Measurements from ENCODE around the gene DCXR. TPM values are rescaled to one million over a fixed set of nuclear protein-coding genes. Genes with fewer than 3 reads are reported as not detected.
A peak's percentile ranks its signal among the peaks of the same experiment; 100 is the strongest.

DCXR gene
- total and polyA plus RNA-seq, 10 of the 15 experiments (the other 5 are each of a cell fraction or from before 2014, with no cell fraction given), result 12.3 to 139 (median 88.9) TPM

DNA sequence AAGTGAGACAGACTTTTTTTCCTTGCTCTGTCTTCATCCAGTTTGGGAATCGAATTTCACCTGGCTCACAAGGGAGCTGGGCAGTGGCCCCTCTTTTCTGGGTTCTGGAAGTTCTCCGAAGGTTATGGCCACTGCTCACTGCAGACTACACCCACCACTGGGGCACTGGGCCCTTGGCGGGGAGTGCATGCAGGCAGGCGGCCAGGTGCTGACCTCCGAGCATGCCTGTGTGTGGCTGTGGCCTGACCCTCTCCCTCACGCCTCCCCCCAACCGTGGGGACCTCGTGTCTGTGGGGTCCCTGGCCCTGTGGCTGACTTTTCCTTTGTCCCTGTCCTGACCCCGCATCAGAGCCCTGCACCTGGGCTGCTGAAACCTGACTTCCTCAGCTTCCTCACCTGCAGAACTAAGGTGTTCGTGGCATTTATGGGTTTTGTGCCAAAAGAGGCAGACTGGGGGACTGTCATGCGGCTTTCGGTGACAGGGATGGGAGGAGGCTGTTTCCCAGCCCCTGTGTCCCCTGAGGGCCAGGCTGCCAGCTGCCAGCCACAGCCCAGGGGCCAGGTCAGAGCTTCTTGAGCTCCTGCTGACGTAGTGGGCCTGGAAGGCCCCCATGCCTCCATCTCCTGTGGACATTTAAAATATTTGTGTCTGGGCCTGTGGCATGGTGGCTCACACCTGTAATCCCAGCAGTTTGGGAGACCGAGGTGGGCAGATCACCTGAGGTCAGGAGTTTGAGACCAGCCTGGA is 38.6 kb downstream of the DCXR start:
- no peaks in the 10 kb centered on the region for H3K27me3 ChIP-seq (replicated peaks in 1 of 2; ENCODE audit: control insufficient read depth in 2 of 2, insufficient read depth in 2 of 2, low read length in 1 of 2)
- H3K36me3 ChIP-seq (ENCODE audit: control insufficient read depth in 2 of 2, insufficient read depth in 2 of 2, low read length in 1 of 2), result peaks cover 0 to 3% of the 10 kb centered on the region in 2 experiments; a peak in 3 of 4 replicates
- TSS peak; percentile 49 for BruUV-seq (replicated peaks)
- FAIRE-seq (no peak), ATAC-seq (no peak), DNase-seq (ENCODE audit: low read depth, low spot score) (no peak)
- H3K4me2 ChIP-seq (ENCODE audit: control insufficient read depth, insufficient read depth), result no peak overlapping the region
- no peaks in the 10 kb centered on the region for H3K79me2 ChIP-seq (ENCODE audit: control insufficient read depth, insufficient read depth, low read length)
- H3K4me1 ChIP-seq (ENCODE audit: control insufficient read depth, insufficient read depth, low read length), result no peaks in the 10 kb centered on the region
- no peak overlapping the region for H2AFZ ChIP-seq (ENCODE audit: control insufficient read depth, low read depth, low read length)
- no peak overlapping the region for H3K27ac ChIP-seq (ENCODE audit: control insufficient read depth, insufficient read depth)
- in situ Hi-C loops (cut with MboI), result no loop called here
- H3K9me3 ChIP-seq (replicated peaks; ENCODE audit: control insufficient read depth, insufficient read depth, low read length), result no peaks in the 10 kb centered on the region
- no peak overlapping the region for H3K4me3 ChIP-seq
- POLR2A ChIA-PET, result no interaction called here
- SMC1A ChIA-PET (ENCODE audit: uncharacterized antibody, unreplicated experiment), result no interaction called here
- CTCF ChIA-PET, result interaction anchor here (1.3 kb wide), 1 partner anchor 22 kb away, joined by 3 read pairs; no protein-coding TSS in a partner anchor
- 87% methylated on average over 14 of the region's 14 CpGs for WGBS (ENCODE audit: insufficient coverage, insufficient replicate concordance, low lambda C conversion rate, missing lambda C conversion rate)
- H3K9ac ChIP-seq (ENCODE audit: control insufficient read depth, insufficient read depth, low read length), result no peak overlapping the region
- RAD21 ChIA-PET (ENCODE audit: unreplicated experiment), result no interaction called here
- H4K20me1 ChIP-seq (ENCODE audit: control insufficient read depth, insufficient read depth), result no peaks in the 10 kb centered on the region
- intact Hi-C loops (cut with micrococcal nuclease; ENCODE audit: unreplicated experiment), result no loop called here
- TF ChIP-seq NR2F1 (conservative IDR thresholded peaks at IDR 0.05) (no peak), ZNF207 (IDR thresholded peaks at IDR 0.05; ENCODE audit: borderline replicate concordance) (no peak), SREBF2 (IDR thresholded peaks at IDR 0.05; ENCODE audit: low read length) (no peak), CEBPB (IDR thresholded peaks at IDR 0.05; ENCODE audit: borderline replicate concordance in 1 of 2, low read depth in 2 of 2, low read length in 2 of 2) (no peak), SUZ12 (IDR thresholded peaks at IDR 0.05; ENCODE audit: unreplicated experiment) (no peak), ASH2L (IDR thresholded peaks at IDR 0.05; ENCODE audit: borderline replicate concordance, low read depth) (no peak), TCF3 (IDR thresholded peaks at IDR 0.05; ENCODE audit: borderline replicate concordance, insufficient read depth, low read depth, low read length) (no peak), ZNF24 (IDR thresholded peaks at IDR 0.05) (no peak), CBX5 (IDR thresholded peaks at IDR 0.05; ENCODE audit: low read depth) (no peak), HDAC2 (IDR thresholded peaks at IDR 0.05) (no peak), MEF2A (IDR thresholded peaks at IDR 0.05; ENCODE audit: insufficient read depth, low read depth, low read length) (no peak), CREM (IDR thresholded peaks at IDR 0.05; ENCODE audit: low read depth) (no peak), STAT3 (IDR thresholded peaks at IDR 0.05; ENCODE audit: low read depth, low read length) (no peak), HCFC1 (IDR thresholded peaks at IDR 0.05; ENCODE audit: low read length) (no peak), TAF1 (IDR thresholded peaks at IDR 0.05; ENCODE audit: borderline replicate concordance, low read depth, low read length) (no peak)
- TF ChIP-seq, protein P1, sequence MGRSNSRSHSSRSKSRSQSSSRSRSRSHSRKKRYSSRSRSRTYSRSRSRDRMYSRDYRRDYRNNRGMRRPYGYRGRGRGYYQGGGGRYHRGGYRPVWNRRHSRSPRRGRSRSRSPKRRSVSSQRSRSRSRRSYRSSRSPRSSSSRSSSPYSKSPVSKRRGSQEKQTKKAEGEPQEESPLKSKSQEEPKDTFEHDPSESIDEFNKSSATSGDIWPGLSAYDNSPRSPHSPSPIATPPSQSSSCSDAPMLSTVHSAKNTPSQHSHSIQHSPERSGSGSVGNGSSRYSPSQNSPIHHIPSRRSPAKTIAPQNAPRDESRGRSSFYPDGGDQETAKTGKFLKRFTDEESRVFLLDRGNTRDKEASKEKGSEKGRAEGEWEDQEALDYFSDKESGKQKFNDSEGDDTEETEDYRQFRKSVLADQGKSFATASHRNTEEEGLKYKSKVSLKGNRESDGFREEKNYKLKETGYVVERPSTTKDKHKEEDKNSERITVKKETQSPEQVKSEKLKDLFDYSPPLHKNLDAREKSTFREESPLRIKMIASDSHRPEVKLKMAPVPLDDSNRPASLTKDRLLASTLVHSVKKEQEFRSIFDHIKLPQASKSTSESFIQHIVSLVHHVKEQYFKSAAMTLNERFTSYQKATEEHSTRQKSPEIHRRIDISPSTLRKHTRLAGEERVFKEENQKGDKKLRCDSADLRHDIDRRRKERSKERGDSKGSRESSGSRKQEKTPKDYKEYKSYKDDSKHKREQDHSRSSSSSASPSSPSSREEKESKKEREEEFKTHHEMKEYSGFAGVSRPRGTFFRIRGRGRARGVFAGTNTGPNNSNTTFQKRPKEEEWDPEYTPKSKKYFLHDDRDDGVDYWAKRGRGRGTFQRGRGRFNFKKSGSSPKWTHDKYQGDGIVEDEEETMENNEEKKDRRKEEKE (IDR thresholded peaks at IDR 0.05), result no peak
- TF ChIP-seq, protein P2, sequence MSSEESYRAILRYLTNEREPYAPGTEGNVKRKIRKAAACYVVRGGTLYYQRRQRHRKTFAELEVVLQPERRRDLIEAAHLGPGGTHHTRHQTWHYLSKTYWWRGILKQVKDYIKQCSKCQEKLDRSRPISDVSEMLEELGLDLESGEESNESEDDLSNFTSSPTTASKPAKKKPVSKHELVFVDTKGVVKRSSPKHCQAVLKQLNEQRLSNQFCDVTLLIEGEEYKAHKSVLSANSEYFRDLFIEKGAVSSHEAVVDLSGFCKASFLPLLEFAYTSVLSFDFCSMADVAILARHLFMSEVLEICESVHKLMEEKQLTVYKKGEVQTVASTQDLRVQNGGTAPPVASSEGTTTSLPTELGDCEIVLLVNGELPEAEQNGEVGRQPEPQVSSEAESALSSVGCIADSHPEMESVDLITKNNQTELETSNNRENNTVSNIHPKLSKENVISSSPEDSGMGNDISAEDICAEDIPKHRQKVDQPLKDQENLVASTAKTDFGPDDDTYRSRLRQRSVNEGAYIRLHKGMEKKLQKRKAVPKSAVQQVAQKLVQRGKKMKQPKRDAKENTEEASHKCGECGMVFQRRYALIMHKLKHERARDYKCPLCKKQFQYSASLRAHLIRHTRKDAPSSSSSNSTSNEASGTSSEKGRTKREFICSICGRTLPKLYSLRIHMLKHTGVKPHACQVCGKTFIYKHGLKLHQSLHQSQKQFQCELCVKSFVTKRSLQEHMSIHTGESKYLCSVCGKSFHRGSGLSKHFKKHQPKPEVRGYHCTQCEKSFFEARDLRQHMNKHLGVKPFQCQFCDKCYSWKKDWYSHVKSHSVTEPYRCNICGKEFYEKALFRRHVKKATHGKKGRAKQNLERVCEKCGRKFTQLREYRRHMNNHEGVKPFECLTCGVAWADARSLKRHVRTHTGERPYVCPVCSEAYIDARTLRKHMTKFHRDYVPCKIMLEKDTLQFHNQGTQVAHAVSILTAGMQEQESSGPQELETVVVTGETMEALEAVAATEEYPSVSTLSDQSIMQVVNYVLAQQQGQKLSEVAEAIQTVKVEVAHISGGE (CRISPR knock-in tag; IDR thresholded peaks at IDR 0.05), result no peak
- TF ChIP-seq, protein P3, sequence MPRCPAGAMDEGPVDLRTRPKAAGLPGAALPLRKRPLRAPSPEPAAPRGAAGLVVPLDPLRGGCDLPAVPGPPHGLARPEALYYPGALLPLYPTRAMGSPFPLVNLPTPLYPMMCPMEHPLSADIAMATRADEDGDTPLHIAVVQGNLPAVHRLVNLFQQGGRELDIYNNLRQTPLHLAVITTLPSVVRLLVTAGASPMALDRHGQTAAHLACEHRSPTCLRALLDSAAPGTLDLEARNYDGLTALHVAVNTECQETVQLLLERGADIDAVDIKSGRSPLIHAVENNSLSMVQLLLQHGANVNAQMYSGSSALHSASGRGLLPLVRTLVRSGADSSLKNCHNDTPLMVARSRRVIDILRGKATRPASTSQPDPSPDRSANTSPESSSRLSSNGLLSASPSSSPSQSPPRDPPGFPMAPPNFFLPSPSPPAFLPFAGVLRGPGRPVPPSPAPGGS (IDR thresholded peaks at IDR 0.05; ENCODE audit: borderline replicate concordance, insufficient read depth, low read depth, low read length, poor library complexity, severe bottlenecking), result no peak
